Stimulated activated CD8-positive, alpha-beta memory T cell treated with anti-CD3 and anti-CD28 coated beads, Interleukin-4, amount 100 ng/mL, for 4 hours (primary cell): ENCODE measurements around the gene GMPS.

Experiments
- DNase-seq, 2 donors: peaks; one replicate each; pipeline ENCODE4 v3.0.0-alpha.2; 2020; ENCODE audit warnings: low read depth in 2 of 2, low spot score in 1 of 2

Gene GMPS

GRCh38 chr3:155991847-155992246 is 121.4 kb downstream of the GMPS start:
- DNase-seq: no peak
